NCI-H82 treated with DMSO at 0.1 percent for 48 hours (cell line): ENCODE results near the gene CCDC158.
A peak's percentile ranks its signal among the peaks of the same experiment; 100 is the strongest.
"Not testable (repeated sequence)": the region's sequence is repeated elsewhere in the genome, so short reads cannot be mapped to it uniquely, and the experiment has no call there.

Source experiments
- DNase-seq: peaks from one replicate; lab custom pipeline; 2025; ENCODE audit not compliant: unreplicated experiment; lab: John Stamatoyannopoulos, UW

CCDC158 gene

DNA sequence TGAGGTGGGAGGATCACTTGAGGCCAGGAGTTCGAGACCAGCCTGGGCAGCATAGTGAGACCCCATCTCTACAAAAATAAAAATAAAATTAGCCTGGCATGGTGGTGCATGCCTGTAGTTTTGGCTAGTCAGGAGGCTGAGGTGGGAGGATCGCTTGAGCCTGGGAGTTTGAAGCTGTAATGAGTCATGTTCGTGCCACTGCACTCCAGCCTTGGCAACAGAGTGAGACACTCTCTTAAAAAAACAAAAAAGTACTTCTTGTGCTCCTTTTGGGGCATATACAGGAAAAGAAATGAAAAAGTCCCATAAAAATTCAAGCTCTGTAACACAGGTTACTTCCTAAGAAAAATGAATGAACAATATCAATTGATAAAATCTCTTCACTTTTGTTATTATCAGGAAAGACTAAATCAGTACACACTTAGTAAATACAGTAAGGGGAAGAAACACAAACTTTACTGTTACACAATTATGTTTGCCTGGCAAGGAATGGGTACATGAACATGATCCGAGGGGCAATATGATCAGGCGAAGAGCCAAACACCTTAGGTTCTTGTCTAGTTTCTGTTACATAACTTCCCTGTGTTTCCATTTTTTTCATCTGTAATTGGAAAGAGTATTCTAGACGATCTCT is 46.9 kb downstream of the CCDC158 start:
- no peak for DNase-seq

DNA sequence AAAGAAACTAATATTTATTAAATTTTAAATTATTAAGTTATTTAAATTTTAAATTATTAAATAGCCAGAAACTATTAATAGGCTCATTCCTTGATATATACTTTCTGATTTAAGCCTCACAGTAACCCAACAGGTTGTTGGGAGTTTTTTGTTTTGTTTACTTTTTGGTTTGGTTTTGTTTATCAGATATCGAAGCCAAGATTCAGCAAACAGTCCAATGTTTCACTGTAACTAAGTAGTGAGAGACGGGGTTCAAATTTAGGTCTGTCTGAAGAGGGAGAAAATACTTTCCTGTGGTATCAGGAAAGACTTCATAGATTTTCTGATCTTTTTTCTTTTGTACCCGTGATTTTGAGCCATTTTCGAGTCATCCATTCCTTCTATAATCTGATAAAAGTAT is 54.2 kb downstream of the CCDC158 start:
- DNase-seq: no peak

DNA sequence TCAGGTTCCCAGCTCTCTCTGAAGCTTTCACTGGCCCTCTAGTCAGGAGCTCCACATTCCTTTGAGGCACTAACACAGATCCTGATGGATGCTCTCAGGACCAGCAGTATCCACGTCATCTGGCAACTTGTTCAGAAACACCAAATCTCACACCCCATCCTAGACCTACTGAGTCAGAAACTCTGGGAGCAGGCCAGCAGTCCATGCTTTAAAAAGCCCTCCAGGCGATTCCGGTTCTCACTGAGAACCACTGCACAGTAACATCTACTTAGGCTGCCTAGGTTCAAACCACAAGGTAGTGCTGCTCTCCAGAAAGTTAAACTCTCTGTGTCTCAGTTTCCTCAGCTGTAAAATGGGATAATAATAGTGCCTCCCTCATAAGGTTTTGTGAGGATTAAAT is 55.3 kb downstream of the CCDC158 start:
- DNase-seq: no peak

DNA sequence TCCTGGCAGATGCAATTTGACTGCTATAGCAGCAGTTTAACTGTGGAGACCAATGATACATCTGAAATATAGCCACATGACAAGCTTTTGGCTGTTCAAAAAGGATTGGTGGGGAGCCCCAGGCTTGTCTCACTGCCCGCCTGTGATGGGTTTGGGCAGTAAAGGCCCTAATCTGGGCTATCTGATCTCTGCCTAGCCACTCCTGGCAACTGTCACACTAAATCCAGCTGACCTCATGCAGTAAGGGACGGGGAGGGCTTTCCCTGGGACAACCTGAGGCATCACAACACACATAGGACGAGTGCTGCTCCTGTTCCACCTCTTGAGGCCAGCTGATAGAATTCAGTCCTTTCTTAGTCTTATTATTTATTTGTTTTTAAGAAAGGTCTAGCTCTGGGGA is 56.2 kb downstream of the CCDC158 start:
- no peak for DNase-seq

DNA sequence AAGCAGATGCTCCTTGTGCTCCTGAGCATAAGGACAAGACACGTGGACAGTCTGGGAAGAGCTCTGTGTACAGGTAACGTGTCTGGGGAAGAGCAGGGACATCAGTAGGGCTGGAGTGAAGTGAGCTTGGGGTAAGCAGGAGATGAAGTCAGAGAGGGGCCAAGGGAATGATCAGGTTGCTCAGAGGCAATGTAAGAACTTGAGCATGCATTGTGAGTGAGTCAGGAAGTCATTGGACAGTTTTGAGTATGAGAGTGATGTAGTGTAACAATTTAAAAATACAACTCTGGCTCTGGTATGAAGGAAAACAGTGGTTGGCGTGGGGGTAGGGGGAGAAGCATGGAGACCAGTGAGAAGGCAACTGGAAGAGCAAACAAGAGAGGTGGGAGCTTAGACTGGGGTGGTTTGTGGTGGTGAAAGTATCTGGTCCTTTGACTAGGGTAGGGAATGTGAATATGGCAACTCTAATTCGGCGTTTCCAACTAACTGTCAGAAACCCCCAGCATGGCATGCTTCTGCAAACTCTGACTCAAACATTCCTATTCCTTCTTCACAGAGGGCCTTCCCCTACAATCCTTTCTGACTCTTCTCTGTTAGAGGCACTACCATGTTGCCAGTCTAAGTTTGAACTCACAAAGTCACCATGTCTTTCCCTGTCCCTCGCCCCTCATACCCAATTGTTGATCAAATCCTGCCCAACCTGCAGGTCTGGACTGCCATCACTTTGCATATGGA is 57.2 kb downstream of the CCDC158 start:
- no peak for DNase-seq

DNA sequence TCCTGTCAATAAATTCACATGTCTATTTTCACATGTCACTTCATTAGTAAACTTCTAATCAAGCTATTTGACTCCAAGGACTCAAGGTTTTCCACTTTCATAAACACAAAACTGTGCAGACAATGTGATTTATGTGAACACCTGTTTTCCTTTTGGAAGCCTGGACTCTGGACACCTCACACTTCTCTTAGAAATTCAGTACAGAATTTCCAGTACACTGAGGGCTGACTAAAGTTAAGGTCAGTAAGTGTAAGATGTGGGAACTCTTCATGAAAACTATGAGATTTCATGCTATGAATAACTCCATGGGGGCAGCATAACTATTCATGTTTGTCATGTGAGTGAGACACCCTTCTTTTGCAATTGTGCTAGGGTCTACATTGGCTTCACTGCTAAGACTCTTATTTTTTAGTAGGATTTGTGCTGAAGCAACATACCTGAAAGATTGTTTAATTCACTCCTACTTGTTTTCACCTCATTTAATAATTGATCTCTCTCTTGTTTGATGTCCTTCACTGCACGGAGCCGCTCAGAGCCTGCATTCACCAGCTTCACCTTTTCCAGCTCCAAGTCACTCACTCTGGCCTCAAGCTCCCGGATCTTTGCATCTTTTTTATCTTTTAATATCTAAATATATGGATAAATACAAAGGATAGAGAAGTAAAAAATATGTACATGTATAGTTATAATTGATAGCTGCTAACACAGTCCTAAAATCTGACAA is 59.1 kb downstream of the CCDC158 start:
- DNase-seq: no peak

DNA sequence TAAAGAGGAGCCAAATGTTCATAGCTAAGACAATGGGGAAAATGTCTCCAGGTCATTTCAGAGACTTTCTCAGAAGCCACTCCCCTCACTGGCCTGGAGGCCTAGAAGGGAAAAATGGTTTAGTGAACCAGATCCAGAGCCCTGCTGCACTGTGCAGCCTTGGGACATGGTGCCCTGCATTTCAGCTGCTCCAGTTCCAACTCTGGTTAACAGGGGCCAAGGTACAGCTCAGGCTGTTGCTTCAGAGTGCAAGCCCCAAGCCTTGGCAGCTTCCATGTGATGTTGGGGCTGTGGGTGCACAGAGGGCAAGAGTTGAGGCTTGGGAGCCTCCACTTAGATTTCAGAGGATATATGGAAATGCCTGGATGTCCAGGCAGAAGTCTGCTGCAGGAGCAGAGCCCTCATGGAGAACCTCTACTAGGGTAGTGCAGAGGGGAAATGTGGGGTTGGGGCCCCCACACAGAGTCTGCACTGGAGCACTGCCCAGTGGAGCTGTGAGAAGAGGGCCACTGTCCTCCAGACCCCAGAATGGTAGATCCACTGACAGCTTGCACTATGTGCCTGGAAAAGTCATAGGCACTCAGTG is 61.0 kb downstream of the CCDC158 start:
- DNase-seq: not testable (repeated sequence)

DNA sequence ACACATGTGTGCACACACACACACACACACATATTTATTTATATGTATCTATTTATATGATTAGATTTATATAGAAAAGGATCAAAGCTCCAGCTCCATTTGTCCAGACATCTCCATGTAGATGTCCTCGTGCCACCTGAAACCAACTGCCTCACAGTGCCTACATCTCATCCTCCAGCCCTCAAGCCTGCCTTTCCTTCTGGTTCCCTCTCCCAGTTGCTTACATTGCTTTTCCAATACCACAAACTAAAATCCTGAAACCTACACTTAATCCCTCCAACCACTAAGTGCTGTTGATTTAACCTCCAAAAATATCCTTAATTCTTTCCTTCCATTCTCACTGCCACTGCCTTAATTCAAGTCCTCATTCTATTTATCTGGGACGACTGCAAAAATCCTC is 63.0 kb downstream of the CCDC158 start:
- peak; percentile 33 for DNase-seq

DNA sequence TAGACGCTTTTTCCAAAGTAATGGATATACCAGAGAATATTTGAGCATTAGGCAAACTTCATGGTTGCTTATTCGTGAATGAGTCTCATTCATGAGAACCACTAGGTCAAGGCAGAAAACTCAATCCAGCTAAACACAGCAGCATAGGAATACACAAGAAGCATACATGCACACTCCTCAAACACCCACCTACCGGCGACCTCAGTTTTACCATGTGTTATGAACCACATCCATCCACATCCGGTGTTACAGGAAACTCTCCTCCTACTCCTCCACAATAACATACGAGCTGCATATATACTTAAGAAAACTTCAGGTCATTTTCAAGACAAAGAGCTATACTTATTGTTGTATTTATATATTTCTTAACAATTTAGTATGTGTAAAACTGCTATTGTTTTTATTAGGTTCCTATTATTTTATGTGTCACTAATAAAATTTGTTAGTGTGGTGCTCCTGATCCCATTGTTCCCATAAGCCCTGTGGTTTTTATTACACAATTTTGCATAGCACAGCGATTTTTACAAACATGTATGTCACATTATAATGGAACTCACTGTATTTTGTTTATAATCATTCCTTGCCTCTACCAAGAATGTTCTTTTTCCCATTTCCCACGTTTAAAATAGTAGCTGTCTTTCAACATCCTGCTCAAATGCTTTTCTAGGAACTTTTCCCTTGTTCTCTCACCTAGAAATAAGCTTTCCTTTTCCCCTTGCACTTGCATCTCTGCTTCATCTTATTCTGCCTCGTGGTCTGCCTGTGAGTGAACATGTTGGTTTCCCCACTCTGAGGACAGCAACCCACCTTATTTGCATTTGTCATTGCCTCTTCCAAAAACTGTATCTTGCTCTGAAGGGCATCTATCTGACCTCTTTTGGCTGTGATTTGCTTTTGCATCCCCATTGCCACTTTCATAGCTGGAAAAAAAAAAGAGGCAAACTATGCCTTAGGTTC is 66.1 kb downstream of the CCDC158 start:
- DNase-seq: no peak

DNA sequence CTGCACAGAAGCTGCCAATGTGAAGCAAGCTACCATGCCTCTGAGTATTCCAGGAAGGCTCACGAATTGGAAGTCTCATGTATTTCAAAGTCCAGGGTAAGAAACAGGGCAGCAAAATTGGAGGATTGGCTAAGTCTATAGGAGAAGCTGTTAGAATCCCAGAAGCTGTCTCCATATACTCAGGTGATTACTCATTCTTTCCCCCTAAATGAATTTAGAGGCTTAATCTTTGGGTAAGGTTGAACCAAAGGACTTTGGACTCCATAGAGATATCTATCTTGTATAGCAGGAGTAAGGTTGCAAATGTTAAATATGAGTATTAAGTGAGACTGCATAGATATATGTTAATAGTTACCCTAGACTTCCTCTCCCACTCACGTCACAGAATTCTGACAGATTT is 78.1 kb downstream of the CCDC158 start:
- DNase-seq: no peak

DNA sequence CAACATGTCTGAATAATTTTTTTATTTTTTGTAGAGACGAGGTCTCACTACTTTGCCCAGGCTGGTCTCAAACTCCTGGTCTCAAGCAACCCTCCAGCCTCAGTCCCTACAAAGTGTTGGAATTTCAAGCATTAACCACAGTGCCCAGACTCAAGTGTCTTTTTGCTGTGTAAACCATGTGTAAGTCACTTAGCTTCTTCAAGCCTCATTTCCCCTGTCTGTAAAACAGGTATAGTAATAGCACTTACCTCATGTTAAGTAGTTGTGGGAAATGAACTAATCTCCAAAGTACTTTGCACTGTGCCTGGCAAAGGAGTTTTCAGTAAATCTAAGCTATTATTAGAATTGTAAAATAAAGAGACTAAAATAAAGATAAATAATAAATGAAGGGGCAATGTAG is 78.8 kb downstream of the CCDC158 start:
- DNase-seq: no peak

DNA sequence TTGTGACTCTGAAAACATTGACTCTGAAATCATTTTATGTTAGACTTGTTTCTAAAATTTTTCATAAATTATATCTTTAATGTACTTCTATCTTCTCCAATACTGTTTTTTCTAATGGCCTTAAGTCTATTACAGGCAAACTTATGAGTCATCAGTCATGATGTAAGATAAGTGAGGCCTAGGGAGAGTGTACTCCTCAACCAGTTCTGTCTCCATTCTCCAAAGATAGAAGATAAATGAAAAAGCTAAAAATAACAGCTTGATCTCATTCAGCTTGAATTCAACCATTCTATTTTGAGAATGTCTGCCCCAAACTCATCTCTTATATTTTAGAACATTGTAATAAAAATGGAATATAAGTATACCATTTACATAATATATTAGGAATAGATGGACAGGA is 79.9 kb downstream of the CCDC158 start:
- no peak for DNase-seq

DNA sequence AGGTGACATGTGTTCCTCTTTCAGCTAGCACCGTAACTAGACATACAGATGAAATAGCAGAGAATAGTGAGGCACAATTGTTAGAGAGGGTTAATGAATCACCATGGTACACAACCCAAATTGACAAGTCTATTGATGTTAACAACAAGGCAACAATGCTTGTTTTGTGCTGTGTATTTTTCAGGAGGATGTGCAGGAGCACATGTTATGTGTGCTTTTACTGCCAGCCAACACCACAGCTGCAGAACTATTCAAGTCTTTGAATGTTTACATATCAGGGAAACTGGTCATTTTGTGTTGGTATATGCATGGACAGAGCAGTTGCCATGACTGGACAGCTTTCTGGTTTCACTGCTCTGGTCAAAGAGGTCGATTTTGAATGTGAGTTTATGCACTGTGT is 81.6 kb downstream of the CCDC158 start:
- DNase-seq: no peak

DNA sequence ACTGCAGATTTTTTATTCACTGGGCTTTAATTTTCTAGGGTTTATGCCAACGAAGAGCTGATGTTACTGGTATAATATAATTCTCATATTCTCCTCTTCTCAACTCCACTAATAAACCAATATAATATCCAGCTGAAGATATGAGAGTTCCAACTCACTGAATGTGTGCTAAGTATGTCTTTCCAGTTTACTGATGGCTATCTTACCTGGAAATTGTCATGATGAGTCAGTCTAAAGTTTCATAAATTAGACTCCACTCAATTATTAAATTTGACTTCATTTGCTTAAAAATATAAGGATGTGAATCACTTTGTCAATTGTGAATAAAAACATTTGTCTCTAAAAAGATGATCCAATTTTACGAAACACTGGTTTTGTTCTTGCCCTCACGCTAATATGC is 86.1 kb downstream of the CCDC158 start:
- no peak for DNase-seq

DNA sequence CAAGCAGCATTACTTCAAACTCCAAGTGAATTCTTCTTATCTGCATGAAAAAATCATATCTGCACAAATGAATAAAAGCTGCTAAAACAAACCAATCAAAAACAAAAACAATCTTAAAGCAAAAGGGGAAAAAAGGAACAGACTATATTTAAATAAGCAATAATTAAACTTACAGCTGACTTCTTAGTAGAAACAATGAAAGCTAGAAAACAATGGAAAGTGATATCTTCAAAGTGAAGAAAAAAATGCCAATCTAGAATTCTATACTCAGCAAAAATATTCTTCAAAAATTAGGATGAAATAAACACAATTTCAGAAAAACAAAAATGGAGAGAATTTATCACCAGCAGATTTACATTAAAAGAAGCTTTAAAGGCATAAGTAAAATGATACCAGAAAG is 94.4 kb downstream of the CCDC158 start:
- DNase-seq: no peak

DNA sequence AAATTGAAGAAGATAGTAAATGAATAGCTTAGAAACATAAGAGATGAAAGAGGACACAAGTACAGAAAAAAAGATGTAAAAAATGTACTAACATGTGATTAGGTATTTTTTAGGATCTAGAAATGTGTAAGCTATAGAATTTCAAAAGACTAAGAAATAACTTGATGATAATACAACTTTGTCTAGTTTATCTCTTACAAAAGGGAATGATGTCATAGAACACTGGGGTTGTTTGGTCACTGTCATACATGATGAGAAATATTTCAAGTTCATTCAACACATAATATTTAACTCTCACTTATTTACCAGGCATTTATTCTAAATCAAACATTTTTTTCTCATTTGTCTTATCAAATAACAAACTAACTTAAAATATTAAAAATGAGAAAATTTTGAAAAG is 95.9 kb downstream of the CCDC158 start:
- no peak for DNase-seq

DNA sequence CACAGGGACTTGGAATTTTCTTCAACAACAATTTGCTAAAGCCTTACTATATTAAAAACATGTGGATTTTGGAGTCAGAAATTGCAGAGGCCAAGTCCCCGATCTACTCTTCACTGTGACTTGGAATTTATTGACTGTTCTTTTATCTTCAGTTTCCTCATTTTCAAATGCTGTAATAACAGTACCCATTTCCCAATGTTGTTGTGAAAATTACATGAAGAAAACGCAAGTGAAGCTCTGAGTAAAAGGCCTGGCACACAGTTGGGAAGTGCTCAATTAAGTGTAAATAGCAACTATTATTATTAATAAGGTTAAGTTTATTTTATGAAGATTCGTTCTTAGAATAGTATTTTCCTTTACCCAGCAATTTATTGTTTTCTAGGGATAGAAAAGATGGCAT is 98.7 kb downstream of the CCDC158 start:
- DNase-seq: no peak

DNA sequence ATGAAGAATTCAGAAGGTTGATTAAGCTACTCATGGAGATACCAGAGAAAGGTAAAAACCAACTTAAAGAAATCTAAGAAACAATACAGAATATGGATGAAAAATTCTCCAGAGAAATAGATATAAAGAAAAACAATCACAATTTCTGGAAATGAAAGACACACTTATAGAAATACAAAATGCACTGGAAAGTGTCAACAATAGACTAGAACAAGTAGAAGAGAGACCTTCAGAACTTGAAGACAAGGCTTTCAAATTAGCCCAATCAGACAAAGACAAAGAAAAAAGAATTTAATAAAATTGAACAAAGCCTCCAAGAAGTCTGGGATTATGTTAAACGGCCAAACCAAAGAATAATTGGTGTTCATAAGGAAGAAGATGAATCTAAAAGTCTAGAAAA is 104.8 kb downstream of the CCDC158 start:
- DNase-seq: no peak

DNA sequence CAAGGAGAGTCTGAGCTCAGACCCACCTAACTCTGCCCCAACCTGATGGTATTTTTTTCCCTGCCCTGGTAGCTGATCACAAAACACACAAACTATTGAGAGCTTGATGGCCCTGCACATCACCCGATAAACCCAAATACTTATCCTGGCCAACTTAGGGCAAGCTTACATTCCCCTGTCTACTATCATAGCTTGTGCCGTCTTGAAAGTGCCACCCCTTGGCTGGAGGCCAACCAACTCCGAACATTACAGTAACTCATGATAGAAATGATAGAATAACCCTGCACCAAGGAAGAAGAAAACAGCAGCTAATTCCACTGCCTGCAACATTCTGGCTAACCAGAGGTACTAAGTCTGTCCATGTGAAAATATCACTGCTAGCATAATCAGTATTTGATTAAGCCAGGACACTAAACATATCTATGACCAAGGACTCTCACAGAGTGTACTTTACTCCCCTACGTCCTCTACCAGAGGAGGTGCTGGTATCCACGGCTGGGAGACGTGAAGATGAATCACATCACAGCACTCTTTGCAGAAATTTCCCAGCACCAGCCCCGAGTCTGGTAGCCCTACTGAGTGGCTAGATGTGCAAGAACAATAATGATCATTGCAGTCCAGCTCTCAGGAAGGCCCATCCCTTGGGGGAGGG is 105.5 kb downstream of the CCDC158 start:
- no peak for DNase-seq

DNA sequence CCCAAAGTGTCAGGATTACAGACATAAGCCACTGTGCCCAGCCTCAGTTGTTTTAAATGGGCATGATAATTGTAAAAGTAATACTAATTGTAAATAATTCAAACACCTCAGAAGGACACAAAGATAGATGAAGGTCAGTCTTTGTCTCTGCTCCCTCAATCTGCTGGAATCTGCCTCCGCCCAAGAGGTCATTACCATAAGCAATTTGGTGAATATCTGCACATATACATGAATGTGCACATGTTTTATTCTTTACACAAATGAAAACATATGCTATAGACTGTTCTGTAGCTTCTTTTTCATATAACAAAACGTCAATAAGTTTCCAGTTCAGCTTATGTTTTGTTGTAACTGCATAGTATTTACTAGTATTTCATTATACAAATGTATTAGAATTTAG is 107.4 kb downstream of the CCDC158 start:
- no peak for DNase-seq
